Measurements from ENCODE around the gene PABPC3.

DNA sequence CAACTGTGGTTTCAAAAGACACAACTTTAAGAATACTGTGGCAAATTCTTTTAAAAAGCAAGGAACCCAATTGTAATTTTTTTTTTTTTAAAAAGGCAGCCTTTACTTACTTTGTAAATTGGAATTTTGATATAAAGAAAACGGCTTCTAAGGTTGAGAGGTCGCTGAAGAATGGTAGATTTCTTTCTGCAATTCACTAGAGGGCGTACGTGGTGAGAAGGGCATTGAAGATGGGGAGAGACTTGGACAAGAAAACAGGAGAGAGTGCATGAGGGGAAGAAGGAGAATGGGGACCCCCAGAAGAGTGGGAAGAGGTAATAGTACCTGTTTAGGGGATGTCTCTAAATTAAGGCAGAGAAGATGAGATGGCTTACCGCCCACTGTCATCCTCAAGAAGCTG, 33.5 kb upstream of the PABPC3 start:
- TF ChIP-seq, protein P1, sequence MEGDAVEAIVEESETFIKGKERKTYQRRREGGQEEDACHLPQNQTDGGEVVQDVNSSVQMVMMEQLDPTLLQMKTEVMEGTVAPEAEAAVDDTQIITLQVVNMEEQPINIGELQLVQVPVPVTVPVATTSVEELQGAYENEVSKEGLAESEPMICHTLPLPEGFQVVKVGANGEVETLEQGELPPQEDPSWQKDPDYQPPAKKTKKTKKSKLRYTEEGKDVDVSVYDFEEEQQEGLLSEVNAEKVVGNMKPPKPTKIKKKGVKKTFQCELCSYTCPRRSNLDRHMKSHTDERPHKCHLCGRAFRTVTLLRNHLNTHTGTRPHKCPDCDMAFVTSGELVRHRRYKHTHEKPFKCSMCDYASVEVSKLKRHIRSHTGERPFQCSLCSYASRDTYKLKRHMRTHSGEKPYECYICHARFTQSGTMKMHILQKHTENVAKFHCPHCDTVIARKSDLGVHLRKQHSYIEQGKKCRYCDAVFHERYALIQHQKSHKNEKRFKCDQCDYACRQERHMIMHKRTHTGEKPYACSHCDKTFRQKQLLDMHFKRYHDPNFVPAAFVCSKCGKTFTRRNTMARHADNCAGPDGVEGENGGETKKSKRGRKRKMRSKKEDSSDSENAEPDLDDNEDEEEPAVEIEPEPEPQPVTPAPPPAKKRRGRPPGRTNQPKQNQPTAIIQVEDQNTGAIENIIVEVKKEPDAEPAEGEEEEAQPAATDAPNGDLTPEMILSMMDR (IDR thresholded peaks at IDR 0.05): no peak
- TF ChIP-seq POLR2A (IDR thresholded peaks at IDR 0.05): no peak
